Measurements from ENCODE around the gene ZNF536. TPM values are rescaled to one million over a fixed set of nuclear protein-coding genes. Genes with fewer than 3 reads are reported as not detected.
A peak's percentile ranks its signal among the peaks of the same experiment; 100 is the strongest.

Gene ZNF536
- total and polyA plus RNA-seq, 7 donors = under 0.01 to 8.9 (median 3.8) TPM

- no peak for TF ChIP-seq CTCF (IDR thresholded peaks at IDR 0.05)
- TF ChIP-seq POLR2A (IDR thresholded peaks at IDR 0.05) = no peak
- no peak for TF ChIP-seq POLR2AphosphoS5 (IDR thresholded peaks at IDR 0.05)
- no peak for TF ChIP-seq EP300 (IDR thresholded peaks at IDR 0.05)
- 74 to 77% methylated on average over 5 of the region's 5 CpGs for WGBS, 2 donors
- DNase-seq = peak; percentile 74
- Histone ChIP-seq H3K4me3 (no peak overlapping the region), H3K36me3 (no peaks in the 10 kb centered on the region), H3K27me3 (no peaks in the 10 kb centered on the region), H3K27ac (peak overlapping the region in 1 of 4 donors; percentile 31), H3K4me1 (peaks cover 0 to 19% (median 14%) of the 10 kb centered on the region in 4 donors), H3K9me3 (no peaks in the 10 kb centered on the region)
- intact Hi-C loops (cut with DNase I) = no loop called here
These were observed 221.2 kb downstream of the ZNF536 start for GRCh38 chr19:30593356-30593755.

- TF ChIP-seq POLR2A (IDR thresholded peaks at IDR 0.05) (no peak), CTCF (IDR thresholded peaks at IDR 0.05) (no peak), EP300 (IDR thresholded peaks at IDR 0.05) (no peak), POLR2AphosphoS5 (IDR thresholded peaks at IDR 0.05) (no peak)
- Histone ChIP-seq H3K36me3 (no peaks in the 10 kb centered on the region), H3K9me3 (no peaks in the 10 kb centered on the region), H3K27ac (peak overlapping the region in 1 of 4 donors; percentile 27), H3K4me1 (peaks cover 0 to 19% (median 14%) of the 10 kb centered on the region in 4 donors), H3K27me3 (no peaks in the 10 kb centered on the region), H3K4me3 (no peak overlapping the region)
- DNase-seq = no peak
- intact Hi-C loops (cut with DNase I) = no loop called here
- 58 to 65% methylated on average over 11 of the region's 11 CpGs for WGBS, 2 donors
These were observed 222.0 kb downstream of the ZNF536 start for GRCh38 chr19:30593975-30594745.

GRCh38 chr19:30596268-30596667 lies 224.1 kb downstream of the ZNF536 start:
- TF ChIP-seq POLR2A (IDR thresholded peaks at IDR 0.05) (no peak), EP300 (IDR thresholded peaks at IDR 0.05) (no peak), POLR2AphosphoS5 (IDR thresholded peaks at IDR 0.05) (no peak), CTCF (IDR thresholded peaks at IDR 0.05) (no peak)
- WGBS, 2 donors = 61 to 75% methylated on average over 6 of the region's 6 CpGs
- no peak overlapping the region for H3K4me3 ChIP-seq
- intact Hi-C loops (cut with DNase I) = no loop called here
- DNase-seq = no peak
- H3K36me3 ChIP-seq = no peaks in the 10 kb centered on the region
- H3K9me3 ChIP-seq = no peaks in the 10 kb centered on the region
- no peak overlapping the region for H3K27ac ChIP-seq
- peaks cover 0 to 12% (median 0%) of the 10 kb centered on the region in 3 donors for H3K27me3 ChIP-seq
- peaks cover 0 to 19% (median 14%) of the 10 kb centered on the region in 4 donors for H3K4me1 ChIP-seq

GRCh38 chr19:30596813-30597399 lies 224.7 kb downstream of the ZNF536 start:
- H3K9me3 ChIP-seq = no peaks in the 10 kb centered on the region
- 43 to 54% methylated on average over 9 of the region's 9 CpGs for WGBS, 2 donors
- no peak for DNase-seq
- TF ChIP-seq CTCF (IDR thresholded peaks at IDR 0.05) (no peak), POLR2AphosphoS5 (IDR thresholded peaks at IDR 0.05) (no peak), EP300 (IDR thresholded peaks at IDR 0.05) (no peak), POLR2A (IDR thresholded peaks at IDR 0.05) (no peak)
- H3K36me3 ChIP-seq = no peaks in the 10 kb centered on the region
- peaks cover 0 to 13% (median 0%) of the 10 kb centered on the region in 3 donors for H3K27me3 ChIP-seq
- peaks cover 0 to 19% (median 14%) of the 10 kb centered on the region in 4 donors for H3K4me1 ChIP-seq
- no peak overlapping the region for H3K27ac ChIP-seq
- intact Hi-C loops (cut with DNase I) = no loop called here
- H3K4me3 ChIP-seq = no peak overlapping the region

All from sigmoid colon (tissue), 7 donors.